GM12891 (cell line): ENCODE results near the gene GNPTG.

Source experiments
- POLR2A ChIP-seq: IDR thresholded peaks from 2 replicates; pipeline ENCODE4 v1.6.1; 2011; ENCODE audit warnings: low read depth, low read length, control low read depth
- POLR2AphosphoS5 ChIP-seq: IDR thresholded peaks from 2 replicates; pipeline ENCODE4 v1.6.1; 2011; ENCODE audit warnings: low read depth, low read length, control low read depth
- TAF1 ChIP-seq: IDR thresholded peaks from 2 replicates; pipeline ENCODE4 v1.6.1; 2011; ENCODE audit warnings: low read depth, low read length, control low read depth

DNA sequence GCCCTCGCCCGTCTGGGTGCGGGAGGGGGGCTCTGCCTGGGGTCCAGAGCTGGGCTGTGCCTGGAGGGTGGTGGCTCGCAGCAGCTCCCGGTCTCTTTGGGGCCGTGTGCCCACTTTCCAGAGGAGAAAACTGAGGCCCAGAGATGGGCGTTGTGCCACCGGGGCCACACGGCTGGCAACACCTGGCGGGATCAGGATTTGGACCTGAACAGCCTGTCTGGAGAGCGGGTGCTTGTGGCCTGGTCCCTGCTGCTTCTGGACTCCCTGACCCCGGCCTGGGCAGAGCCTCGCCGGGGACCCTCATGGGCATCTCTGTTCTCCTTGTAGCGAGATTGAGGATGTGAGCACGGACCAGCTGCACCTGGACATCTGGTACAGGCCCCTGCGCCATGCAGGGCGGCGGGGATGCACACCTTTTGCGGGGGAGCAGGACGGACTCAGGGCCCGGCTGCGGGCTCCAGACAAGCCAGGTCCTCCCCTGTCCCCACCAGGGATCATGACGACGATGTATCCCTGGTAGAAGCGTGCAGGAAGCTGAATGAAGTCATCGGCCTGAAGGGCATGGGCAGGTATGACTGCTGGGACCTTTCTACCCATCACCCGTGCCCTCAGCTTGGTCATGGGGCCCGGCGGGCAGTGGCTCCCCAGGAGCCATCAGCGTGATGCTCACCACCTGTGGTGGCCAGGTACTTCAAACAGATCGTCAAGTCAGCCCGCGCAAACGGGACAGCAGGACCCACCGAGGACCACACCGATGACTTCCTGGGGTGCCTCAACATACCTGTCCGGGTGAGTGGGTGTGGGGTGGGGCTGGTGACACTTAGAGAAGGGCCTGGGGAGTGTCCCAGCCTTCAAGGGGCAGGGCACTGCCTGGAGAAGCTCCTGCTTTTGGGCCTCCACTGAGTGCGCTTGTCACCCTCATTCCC is 10.0 kb upstream of the GNPTG start:
- no peak for TF ChIP-seq POLR2AphosphoS5
- TF ChIP-seq POLR2A: no peak
- TF ChIP-seq TAF1: no peak
